Upper lobe of left lung (tissue), 6 donors: ENCODE data around the gene ANKMY1. TPM values are rescaled to one million over a fixed set of nuclear protein-coding genes. Genes with fewer than 3 reads are reported as not detected.
A peak's percentile ranks its signal among the peaks of the same experiment; 100 is the strongest.

Source experiments
- ATAC-seq, 2 donors: fragments of 200-7000 bp; cut with Tn5 transposase; one replicate each; pipeline ENCODE4 v1.9.1; 2022; ENCODE audit warnings: mild to moderate bottlenecking in 2 of 2, moderate library complexity in 2 of 2; ENCODE audit not compliant: low FRiP score in 2 of 2
- DNase-seq, 2 donors: peaks; one replicate each; pipeline ENCODE4 v3.0.0-alpha.2; 2019 to 2020
- H3K27ac ChIP-seq, 4 donors: fragments of 200-600 bp; sonication (generic); one replicate each; pipeline ENCODE4 v1.5.1; 2016 to 2019
- H3K27me3 ChIP-seq, 4 donors: fragments of 200-600 bp; sonication (generic); one replicate each; pipeline ENCODE4 v1.5.1; 2017 to 2019
- H3K36me3 ChIP-seq, 4 donors: fragments of 200-600 bp; sonication (generic); one replicate each; pipeline ENCODE4 v1.5.1; 2016 to 2019
- H3K4me1 ChIP-seq, 4 donors: fragments of 200-600 bp; sonication (generic); one replicate each; pipeline ENCODE4 v1.5.1; 2018 to 2019
- H3K4me3 ChIP-seq, 4 donors: fragments of 200-600 bp; sonication (generic); one replicate each; pipeline ENCODE4 v1.5.1; 2017 to 2019; ENCODE audit warnings: mild to moderate bottlenecking in 2 of 4, moderate library complexity in 1 of 4
- H3K9me3 ChIP-seq, 4 donors: fragments of 200-600 bp; sonication (generic); one replicate each; pipeline ENCODE4 v1.5.1; 2018 to 2019
- EP300 ChIP-seq, 4 donors: sonication (generic); formaldehyde crosslinking; IDR thresholded peaks; one replicate each; pipeline ENCODE4 v1.5.1; 2017; ENCODE audit warnings: antibody characterized with exemption in 4 of 4, control low read depth in 2 of 4
- POLR2A ChIP-seq, 4 donors: fragments of 450-650 bp; IDR thresholded peaks; one replicate each; pipeline ENCODE4 v1.5.1; 2016 to 2017; ENCODE audit warnings: antibody characterized with exemption in 4 of 4, mild to moderate bottlenecking in 2 of 4
- POLR2AphosphoS5 ChIP-seq, 2 donors: sonication (generic); formaldehyde crosslinking; IDR thresholded peaks; one replicate each; pipeline ENCODE4 v1.5.1; 2017; ENCODE audit warnings: antibody characterized with exemption in 2 of 2
- WGBS, 2 donors: methylation state at CpG; one replicate each; pipeline ENCODE4 v1.1.5; 2017 to 2018; 5-methylcytosine and 5-hydroxymethylcytosine counted together
- total RNA-seq, 6 donors: library from RNA; depleted of rRNA in 4 of 6; stranded (reverse); fragments of >200 nt in 4 of 6; gene quantifications; one replicate each; pipeline versions ENCODE4 v1.1.0 to v1.2.1, GENCODE V29; 2016 to 2021
- TF ChIP-seq, protein P1 (sequence below), 6 experiments: fragments of 450-650 bp in 4 of 6; fragments of 200-600 bp in 2 of 6; sonication (generic) in 2 of 6; IDR thresholded peaks; one replicate each; pipeline ENCODE4 v1.5.1; 2016 to 2019; ENCODE audit warnings: antibody characterized with exemption in 6 of 6
- donor health status: DM: no; HTN: no; CAD: no; lungs with moderate emphysema.
- donor health status: DM: no; HTN: yes; CAD: no; lungs with severe emphysema.

Gene ANKMY1
- total RNA-seq, 6 donors from 2014 or later, result 23.7 to 97.4 (median 26.9) TPM

DNA sequence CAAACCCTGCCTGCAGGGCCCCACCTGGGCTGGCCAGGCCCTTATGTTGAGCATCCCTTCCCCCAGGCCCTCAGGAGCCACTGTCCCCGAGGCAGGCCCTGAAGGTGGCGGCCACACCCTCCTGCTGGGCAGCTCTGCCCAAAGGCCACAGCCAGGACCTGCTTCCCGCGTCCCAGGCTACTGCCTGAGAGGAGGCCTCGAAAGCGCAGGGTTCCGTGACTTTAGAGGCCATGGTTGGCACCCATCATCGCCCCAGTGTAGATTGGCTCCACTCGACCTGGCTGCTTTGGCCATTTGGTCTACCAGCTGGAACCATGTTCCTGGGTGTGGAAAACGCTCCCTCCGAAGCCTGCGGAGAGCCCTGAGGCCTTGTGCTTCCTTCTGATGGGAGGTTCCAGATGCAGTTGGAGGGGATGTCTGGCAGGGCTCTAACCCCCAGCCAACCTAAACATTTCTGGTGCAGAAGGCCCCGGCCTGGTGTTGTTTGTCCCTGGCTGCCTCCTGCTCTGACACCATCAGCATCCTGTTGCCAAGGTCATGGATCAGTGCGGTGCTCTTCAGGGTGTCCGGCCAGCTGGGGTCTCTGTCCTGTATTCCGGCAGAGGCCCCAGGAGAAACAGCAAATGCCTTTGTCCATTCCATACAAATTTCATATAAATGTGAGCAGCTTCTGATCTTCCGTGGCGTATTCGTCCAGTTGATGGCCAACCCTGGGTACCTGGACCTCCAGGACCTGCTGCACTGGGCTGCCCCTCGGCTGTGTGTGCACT lies 43.5 kb upstream of the ANKMY1 start:
- ATAC-seq (no peak), DNase-seq (peak; percentile 15 to 66)
- peaks cover 0 to 15% (median 6%) of the 10 kb centered on the region in 4 donors for H3K4me1 ChIP-seq
- no peaks in the 10 kb centered on the region for H3K27me3 ChIP-seq
- TF ChIP-seq, protein P1, sequence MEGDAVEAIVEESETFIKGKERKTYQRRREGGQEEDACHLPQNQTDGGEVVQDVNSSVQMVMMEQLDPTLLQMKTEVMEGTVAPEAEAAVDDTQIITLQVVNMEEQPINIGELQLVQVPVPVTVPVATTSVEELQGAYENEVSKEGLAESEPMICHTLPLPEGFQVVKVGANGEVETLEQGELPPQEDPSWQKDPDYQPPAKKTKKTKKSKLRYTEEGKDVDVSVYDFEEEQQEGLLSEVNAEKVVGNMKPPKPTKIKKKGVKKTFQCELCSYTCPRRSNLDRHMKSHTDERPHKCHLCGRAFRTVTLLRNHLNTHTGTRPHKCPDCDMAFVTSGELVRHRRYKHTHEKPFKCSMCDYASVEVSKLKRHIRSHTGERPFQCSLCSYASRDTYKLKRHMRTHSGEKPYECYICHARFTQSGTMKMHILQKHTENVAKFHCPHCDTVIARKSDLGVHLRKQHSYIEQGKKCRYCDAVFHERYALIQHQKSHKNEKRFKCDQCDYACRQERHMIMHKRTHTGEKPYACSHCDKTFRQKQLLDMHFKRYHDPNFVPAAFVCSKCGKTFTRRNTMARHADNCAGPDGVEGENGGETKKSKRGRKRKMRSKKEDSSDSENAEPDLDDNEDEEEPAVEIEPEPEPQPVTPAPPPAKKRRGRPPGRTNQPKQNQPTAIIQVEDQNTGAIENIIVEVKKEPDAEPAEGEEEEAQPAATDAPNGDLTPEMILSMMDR (IDR thresholded peaks at IDR 0.05), result no peak
- no peak for TF ChIP-seq POLR2A (IDR thresholded peaks at IDR 0.05)
- no peak for TF ChIP-seq EP300 (IDR thresholded peaks at IDR 0.05)
- TF ChIP-seq POLR2AphosphoS5 (IDR thresholded peaks at IDR 0.05), result no peak
- WGBS, 2 donors, result 69 to 80% methylated on average over 6 to 20 of the region's 20 CpGs
- H3K36me3 ChIP-seq, result peaks cover 3 to 44% (median 30%) of the 10 kb centered on the region in 4 donors
- H3K27ac ChIP-seq, result no peak overlapping the region
- H3K9me3 ChIP-seq, result no peaks in the 10 kb centered on the region
- no peak overlapping the region for H3K4me3 ChIP-seq

DNA sequence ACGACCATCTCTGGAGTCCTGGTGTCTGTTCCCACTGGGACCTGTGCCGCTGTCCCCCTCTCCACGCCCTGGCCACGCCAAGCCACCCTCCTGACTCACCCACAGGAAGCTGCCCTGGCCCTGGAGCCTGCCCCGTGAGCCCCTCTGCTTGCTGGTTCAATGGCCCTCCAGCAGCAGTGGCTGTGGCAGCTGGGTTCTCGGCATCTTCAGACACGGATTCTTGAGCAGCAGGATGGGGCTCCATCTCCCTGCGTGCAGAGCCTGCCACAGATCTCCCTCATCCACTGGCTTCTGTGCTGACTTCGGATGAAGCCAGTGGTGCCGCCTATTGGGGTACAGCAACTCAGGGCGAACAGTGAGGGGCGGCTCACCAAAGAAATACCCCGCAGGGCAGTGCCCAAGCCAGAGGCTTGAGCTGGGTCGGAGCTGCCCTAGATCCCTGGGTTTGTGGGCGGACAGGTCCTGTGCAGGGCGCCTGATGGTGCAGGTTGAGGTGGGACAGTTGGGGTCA lies 42.7 kb upstream of the ANKMY1 start:
- ATAC-seq, result no peak
- H3K27ac ChIP-seq, result no peak overlapping the region
- no peaks in the 10 kb centered on the region for H3K9me3 ChIP-seq
- 95 to 96% methylated on average over 13 to 15 of the region's 16 CpGs for WGBS, 2 donors
- no peaks in the 10 kb centered on the region for H3K27me3 ChIP-seq
- peak in 1 of 2 donors; percentile 19 for DNase-seq
- no peak overlapping the region for H3K4me3 ChIP-seq
- H3K4me1 ChIP-seq, result peaks cover 0 to 15% (median 6%) of the 10 kb centered on the region in 4 donors
- peaks cover 3 to 50% (median 37%) of the 10 kb centered on the region in 4 donors for H3K36me3 ChIP-seq
- TF ChIP-seq, protein P1 (IDR thresholded peaks at IDR 0.05), result no peak
- TF ChIP-seq POLR2A (IDR thresholded peaks at IDR 0.05) (no peak), EP300 (IDR thresholded peaks at IDR 0.05) (no peak)

GRCh38 chr2:240599141-240599583 lies 41.4 kb upstream of the ANKMY1 start:
- Histone ChIP-seq H3K4me1 (peaks cover 0 to 6% (median 1%) of the 10 kb centered on the region in 4 donors), H3K27me3 (no peaks in the 10 kb centered on the region), H3K27ac (no peak overlapping the region), H3K36me3 (peaks cover 3 to 56% (median 42%) of the 10 kb centered on the region in 4 donors), H3K9me3 (no peaks in the 10 kb centered on the region), H3K4me3 (no peak overlapping the region)
- no peak for DNase-seq
- ATAC-seq, result no peak
- 90 to 96% methylated on average over 9 to 11 of the region's 11 CpGs for WGBS, 2 donors
- TF ChIP-seq EP300 (IDR thresholded peaks at IDR 0.05) (no peak), POLR2AphosphoS5 (IDR thresholded peaks at IDR 0.05) (no peak), POLR2A (IDR thresholded peaks at IDR 0.05) (no peak)
- TF ChIP-seq, protein P1 (IDR thresholded peaks at IDR 0.05), result no peak

GRCh38 chr2:240598311-240598911 lies 40.6 kb upstream of the ANKMY1 start:
- peaks cover 3 to 63% (median 45%) of the 10 kb centered on the region in 4 donors for H3K36me3 ChIP-seq

More at GRCh38 chr2:240598311-240598911, 40.6 kb upstream of the ANKMY1 start:
- H3K4me1 ChIP-seq, result no peaks in the 10 kb centered on the region
- no peak overlapping the region for H3K27ac ChIP-seq
- H3K27me3 ChIP-seq, result no peaks in the 10 kb centered on the region
- ATAC-seq (no peak), DNase-seq (peak in 1 of 2 donors; percentile 74)
- TF ChIP-seq, protein P1 (IDR thresholded peaks at IDR 0.05), result no peak
- TF ChIP-seq POLR2A (IDR thresholded peaks at IDR 0.05), result no peak
- TF ChIP-seq EP300 (IDR thresholded peaks at IDR 0.05), result no peak
- no peak overlapping the region for H3K4me3 ChIP-seq
- H3K9me3 ChIP-seq, result no peaks in the 10 kb centered on the region
- WGBS, 2 donors, result 92 to 95% methylated on average over 4 to 17 of the region's 17 CpGs
